Activated naive CD4-positive, alpha-beta T cell treated with anti-CD3 and anti-CD28 coated beads for 36 hours (primary cell): ENCODE data around the gene GPR107. TPM values are rescaled to one million over a fixed set of nuclear protein-coding genes. Genes with fewer than 3 reads are reported as not detected.

ENCODE experiments used
- CTCF ChIA-PET: fragments of 350-600 bp; sonication (Branson Sonifier 250); formaldehyde crosslinking; loops from one replicate; lab custom pipeline; 2021; ENCODE audit warnings: antibody characterized with exemption; lab: Charles Lee
- DNase-seq: peaks from one replicate; pipeline ENCODE4 v3.0.0-alpha.2; 2020
- H3K27ac Mint-ChIP-seq: one replicate; pipeline ENCODE4 v1.8.0; 2021; ENCODE audit warnings: mild to moderate bottlenecking, mixed read lengths
- H3K27me3 Mint-ChIP-seq: one replicate; pipeline ENCODE4 v1.8.0; 2021; ENCODE audit warnings: low read depth, mixed read lengths
- H3K36me3 Mint-ChIP-seq: one replicate; pipeline ENCODE4 v1.8.0; 2021; ENCODE audit warnings: low read depth, mixed read lengths
- H3K4me1 Mint-ChIP-seq: one replicate; pipeline ENCODE4 v1.8.0; 2021; ENCODE audit warnings: low read depth, mixed read lengths
- H3K4me3 Mint-ChIP-seq: one replicate; pipeline ENCODE4 v1.8.0; 2021; ENCODE audit warnings: mild to moderate bottlenecking, moderate library complexity, mixed read lengths
- H3K9me3 Mint-ChIP-seq: one replicate; pipeline ENCODE4 v1.8.0; 2021; ENCODE audit warnings: mixed read lengths
- intact Hi-C: fragments of 100-400 bp; cut with micrococcal nuclease; formaldehyde crosslinking; loops from one replicate; pipeline ENCODE4 v1.15.1; 2023
- total RNA-seq, 2 experiments: library from RNA; stranded (reverse); gene quantifications; one replicate each; pipeline ENCODE4 v1.2.3, GENCODE V29; 2021

The GPR107 gene
- total RNA-seq, 2 experiments from 2014 or later, result 19.0 to 20.0 TPM

GRCh38 chr9:130143279-130143893, 89.7 kb downstream of the GPR107 start:
- Mint-ChIP-seq H3K36me3 (no peaks in the 10 kb centered on the region), H3K9me3 (no peaks in the 10 kb centered on the region), H3K27ac (no peak overlapping the region), H3K4me1 (peaks cover 43% of the 10 kb centered on the region), H3K27me3 (peaks cover 24% of the 10 kb centered on the region), H3K4me3 (no peak overlapping the region)
- intact Hi-C loops, result no loop called here
- DNase-seq, result no peak
- CTCF ChIA-PET, result interaction anchor here (1.3 kb wide), 1 partner anchor 36 kb away, joined by 3 read pairs; no protein-coding TSS in a partner anchor

DNA sequence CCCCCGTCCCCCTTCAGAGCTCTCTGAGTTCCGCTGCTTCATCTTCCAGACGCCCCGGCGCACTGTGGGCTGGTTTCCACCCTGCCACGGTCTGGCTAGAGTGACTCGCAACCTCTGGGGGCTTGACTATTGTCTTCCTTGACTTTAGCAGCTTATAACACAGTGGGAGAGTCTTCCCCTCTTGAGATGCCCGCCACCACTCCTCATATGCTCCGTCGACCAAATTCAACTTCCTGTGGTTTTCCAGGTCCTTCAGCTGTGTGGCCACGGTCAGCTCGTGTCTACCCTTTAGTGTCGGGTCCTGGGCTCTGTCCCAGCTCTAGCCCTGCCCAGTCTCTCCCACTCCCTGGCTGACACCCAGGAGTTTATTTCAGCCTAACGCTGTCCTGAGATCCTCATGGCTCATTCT, 90.3 kb downstream of the GPR107 start:
- CTCF ChIA-PET, result interaction anchor here (0.6 to 1.3 kb wide), 2 partner anchors 36 to 313 kb away, joined by 3 read pairs; no protein-coding TSS in a partner anchor
- Mint-ChIP-seq H3K36me3 (no peaks in the 10 kb centered on the region), H3K4me3 (no peak overlapping the region), H3K4me1 (peaks cover 37% of the 10 kb centered on the region), H3K27me3 (peaks cover 24% of the 10 kb centered on the region), H3K27ac (no peak overlapping the region), H3K9me3 (no peaks in the 10 kb centered on the region)
- intact Hi-C loops, result no loop called here
- no peak for DNase-seq

DNA sequence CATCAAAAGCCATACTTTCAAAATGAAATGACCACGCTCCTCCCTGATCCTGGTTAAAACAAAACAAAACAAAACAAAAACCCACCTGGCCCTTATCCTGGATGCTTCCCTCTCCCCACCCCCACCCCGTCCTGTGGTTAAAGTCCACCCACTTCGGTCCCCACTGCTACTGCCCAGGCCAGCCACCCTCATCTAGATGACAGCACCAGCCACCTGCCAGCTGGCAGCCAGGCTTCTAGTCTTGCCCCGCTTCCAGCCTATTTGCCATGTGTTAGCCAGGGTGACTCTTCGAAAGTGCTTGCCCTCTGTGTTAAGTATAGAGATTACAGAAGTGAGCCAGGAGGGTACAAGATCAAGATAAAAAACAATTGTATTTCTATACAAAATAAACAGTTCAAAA, 91.0 kb downstream of the GPR107 start:
- Mint-ChIP-seq H3K36me3 (no peaks in the 10 kb centered on the region), H3K9me3 (no peaks in the 10 kb centered on the region), H3K27ac (no peak overlapping the region), H3K27me3 (peaks cover 24% of the 10 kb centered on the region), H3K4me3 (no peak overlapping the region), H3K4me1 (peaks cover 30% of the 10 kb centered on the region)
- DNase-seq, result no peak
- CTCF ChIA-PET, result no interaction called here
- intact Hi-C loops, result no loop called here

DNA sequence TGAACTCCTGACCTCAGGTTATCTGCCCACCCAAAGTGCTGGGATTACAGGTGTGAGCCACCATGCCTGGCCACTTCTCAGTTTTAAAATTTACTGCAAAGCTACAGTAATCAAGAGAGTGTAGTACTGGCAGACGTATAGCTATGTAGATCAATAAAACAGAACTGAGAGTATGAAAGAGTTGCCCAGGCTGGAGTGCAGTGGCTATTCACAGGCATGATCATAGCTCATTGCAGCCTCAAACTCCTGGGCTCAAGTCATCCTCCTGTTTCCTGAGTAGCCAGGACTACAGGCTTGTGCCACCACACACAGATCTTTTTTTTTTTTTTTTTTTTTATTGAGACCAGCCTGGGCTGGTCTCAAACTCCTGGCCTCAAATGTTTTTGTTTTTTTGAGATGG, 92.0 kb downstream of the GPR107 start:
- Mint-ChIP-seq H3K9me3 (no peaks in the 10 kb centered on the region), H3K27me3 (peaks cover 24% of the 10 kb centered on the region), H3K36me3 (no peaks in the 10 kb centered on the region), H3K27ac (no peak overlapping the region), H3K4me3 (no peak overlapping the region), H3K4me1 (peaks cover 21% of the 10 kb centered on the region)
- CTCF ChIA-PET, result interaction anchor here (0.6 kb wide), 1 partner anchor 385 kb away, joined by 3 read pairs; no protein-coding TSS in a partner anchor
- DNase-seq, result no peak
- intact Hi-C loops, result no loop called here

DNA sequence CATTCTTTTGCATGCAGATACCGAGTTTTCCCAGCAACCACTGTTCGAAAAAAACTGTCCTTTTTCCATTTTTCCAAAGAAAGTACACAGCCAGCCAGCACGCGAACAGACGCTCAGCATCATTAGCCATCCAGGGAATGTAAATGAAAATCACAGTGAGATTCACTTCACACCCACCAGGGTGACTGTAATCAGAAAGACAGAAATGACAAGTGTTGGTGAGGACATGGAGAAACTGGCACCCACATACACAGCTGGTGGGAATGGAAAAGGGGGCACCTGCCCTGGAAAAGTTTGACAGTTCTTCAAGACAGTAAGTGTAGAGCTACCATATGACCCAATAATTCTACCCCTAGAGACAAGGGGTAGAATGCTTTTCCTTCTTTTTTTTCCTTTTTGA, 93.5 kb downstream of the GPR107 start:
- Mint-ChIP-seq H3K9me3 (no peaks in the 10 kb centered on the region), H3K27ac (no peak overlapping the region), H3K27me3 (peaks cover 24% of the 10 kb centered on the region), H3K4me3 (no peak overlapping the region), H3K36me3 (no peaks in the 10 kb centered on the region), H3K4me1 (peaks cover 12% of the 10 kb centered on the region)
- intact Hi-C loops, result no loop called here
- CTCF ChIA-PET, result no interaction called here
- no peak for DNase-seq

GRCh38 chr9:130147910-130148309, 94.2 kb downstream of the GPR107 start:
- CTCF ChIA-PET, result no interaction called here
- Mint-ChIP-seq H3K36me3 (no peaks in the 10 kb centered on the region), H3K4me1 (peaks cover 12% of the 10 kb centered on the region), H3K27ac (no peak overlapping the region), H3K4me3 (no peak overlapping the region), H3K9me3 (no peaks in the 10 kb centered on the region), H3K27me3 (peaks cover 24% of the 10 kb centered on the region)
- intact Hi-C loops, result no loop called here
- DNase-seq, result no peak

DNA sequence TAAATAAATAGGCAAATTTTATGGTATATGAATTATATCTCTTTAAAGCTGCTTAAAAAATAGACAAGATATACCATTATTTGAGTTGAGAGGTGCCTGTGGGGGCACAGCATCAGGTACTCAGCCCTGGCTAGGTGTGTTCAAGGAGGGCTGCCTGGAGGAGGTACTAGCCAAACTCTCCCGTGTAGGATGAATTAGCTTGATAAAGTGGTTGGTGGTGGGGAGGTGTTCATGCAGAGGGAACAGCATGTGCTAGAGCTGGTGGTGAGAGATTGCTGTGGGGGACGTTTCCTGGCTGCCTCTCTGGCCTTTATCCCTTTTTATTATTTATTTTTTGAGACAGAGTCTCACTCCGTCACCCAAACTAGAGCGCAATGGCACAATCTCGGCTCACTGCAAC, 95.3 kb downstream of the GPR107 start:
- Mint-ChIP-seq H3K4me3 (no peak overlapping the region), H3K9me3 (no peaks in the 10 kb centered on the region), H3K4me1 (peaks cover 6% of the 10 kb centered on the region), H3K27me3 (peaks cover 18% of the 10 kb centered on the region), H3K27ac (no peak overlapping the region), H3K36me3 (no peaks in the 10 kb centered on the region)
- DNase-seq, result no peak
- CTCF ChIA-PET, result interaction anchor here (0.6 kb wide), 1 partner anchor 1033 kb away, joined by 4 read pairs; no protein-coding TSS in a partner anchor
- intact Hi-C loops, result no loop called here

DNA sequence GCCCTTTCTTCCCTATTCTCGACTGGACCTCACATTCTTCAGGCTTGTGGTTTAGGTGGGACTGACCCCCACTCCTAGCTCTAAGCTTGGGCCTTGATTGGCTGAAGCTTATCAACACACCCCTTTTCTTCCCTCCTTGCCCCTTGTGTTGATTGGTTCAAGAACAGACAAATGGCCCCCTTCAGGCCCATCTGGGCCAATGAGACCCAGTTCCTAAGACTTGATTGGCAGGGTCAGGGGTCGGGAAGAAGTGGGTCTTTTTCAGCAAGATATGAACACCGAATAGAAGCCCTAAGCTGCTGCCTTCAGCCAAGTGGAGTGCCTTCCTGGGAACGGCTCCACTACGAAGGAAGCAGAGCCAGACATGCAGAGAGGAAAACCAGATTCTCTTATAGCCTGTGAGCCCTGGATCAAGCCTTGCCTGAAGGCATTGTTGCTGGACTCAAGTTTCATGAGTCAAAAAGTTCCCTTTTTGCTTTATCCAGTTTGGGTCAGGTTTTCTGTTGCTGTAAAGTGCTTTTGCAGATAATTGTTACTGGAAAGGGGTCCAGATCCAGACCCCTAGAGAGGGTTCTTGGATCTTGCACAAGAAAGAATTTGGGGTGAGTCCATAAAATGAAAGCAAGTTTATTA, 96.1 kb downstream of the GPR107 start:
- Mint-ChIP-seq H3K27ac (no peak overlapping the region), H3K4me1 (peaks cover under 1% of the 10 kb centered on the region), H3K27me3 (peaks cover 14% of the 10 kb centered on the region), H3K36me3 (no peaks in the 10 kb centered on the region), H3K9me3 (no peaks in the 10 kb centered on the region), H3K4me3 (no peak overlapping the region)
- no peak for DNase-seq
- CTCF ChIA-PET, result no interaction called here
- intact Hi-C loops, result no loop called here

GRCh38 chr9:130150779-130151382, 97.2 kb downstream of the GPR107 start:
- DNase-seq, result no peak
- no peak overlapping the region for H3K27ac Mint-ChIP-seq
- CTCF ChIA-PET, result no interaction called here
- peaks cover 7% of the 10 kb centered on the region for H3K27me3 Mint-ChIP-seq
- no peaks in the 10 kb centered on the region for H3K36me3 Mint-ChIP-seq
- no peak overlapping the region for H3K4me3 Mint-ChIP-seq
- intact Hi-C loops, result no loop called here
- H3K9me3 Mint-ChIP-seq, result no peaks in the 10 kb centered on the region
- H3K4me1 Mint-ChIP-seq, result no peaks in the 10 kb centered on the region

DNA sequence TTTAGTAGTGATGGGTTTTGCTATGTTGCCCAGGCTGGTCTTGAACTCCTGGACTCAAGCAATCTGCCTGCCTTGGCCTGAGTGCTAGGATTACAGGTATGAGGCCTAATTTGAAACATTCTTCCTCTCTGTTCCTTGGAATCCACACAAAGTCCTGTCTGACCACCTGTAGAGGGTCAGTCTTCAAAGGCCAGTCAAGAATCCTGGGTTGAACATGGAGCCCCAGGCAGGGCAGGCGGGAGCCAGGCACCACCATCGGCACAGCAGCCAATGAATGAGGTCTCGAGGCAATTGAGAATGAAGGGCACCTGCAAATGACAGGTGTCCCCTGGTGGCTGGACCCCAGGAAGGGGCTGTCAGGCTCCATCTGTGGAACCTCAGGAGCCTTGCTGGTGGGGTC, 101.1 kb downstream of the GPR107 start:
- Mint-ChIP-seq H3K27me3 (no peaks in the 10 kb centered on the region), H3K4me3 (no peak overlapping the region), H3K4me1 (peaks cover 1% of the 10 kb centered on the region), H3K27ac (no peak overlapping the region), H3K9me3 (no peaks in the 10 kb centered on the region), H3K36me3 (no peaks in the 10 kb centered on the region)
- CTCF ChIA-PET, result no interaction called here
- intact Hi-C loops, result no loop called here
- no peak for DNase-seq

DNA sequence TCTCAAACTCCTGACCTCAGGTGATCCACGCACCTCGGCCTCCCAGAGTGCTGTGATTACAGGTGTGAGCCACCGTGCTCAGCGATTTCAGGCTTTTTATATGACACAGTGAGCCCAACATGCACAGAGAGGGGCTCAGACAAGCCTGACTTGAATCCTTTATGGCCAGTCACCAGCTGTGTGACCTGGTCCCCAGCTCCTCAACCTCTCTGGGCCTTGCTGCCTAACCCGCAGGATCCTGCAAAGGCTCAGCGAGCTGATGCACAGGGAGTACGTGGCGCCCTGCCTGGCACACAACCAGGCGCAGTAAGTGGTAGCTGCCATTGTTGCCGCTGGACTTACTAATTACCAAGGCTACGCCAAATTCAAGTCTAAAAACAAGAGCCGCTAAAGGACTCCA, 101.9 kb downstream of the GPR107 start:
- no peak for DNase-seq
- Mint-ChIP-seq H3K4me1 (peaks cover 8% of the 10 kb centered on the region), H3K27ac (no peak overlapping the region), H3K4me3 (no peak overlapping the region), H3K27me3 (no peaks in the 10 kb centered on the region), H3K9me3 (no peaks in the 10 kb centered on the region), H3K36me3 (no peaks in the 10 kb centered on the region)
- CTCF ChIA-PET, result no interaction called here
- intact Hi-C loops, result no loop called here

GRCh38 chr9:130156672-130157071, 103.0 kb downstream of the GPR107 start:
- CTCF ChIA-PET, result interaction anchor here (0.5 to 1.2 kb wide), 3 partner anchors 31 to 82 kb away, joined by 3 to 4 read pairs (median 4); no protein-coding TSS in a partner anchor
- Mint-ChIP-seq H3K27me3 (no peaks in the 10 kb centered on the region), H3K4me3 (no peak overlapping the region), H3K9me3 (no peaks in the 10 kb centered on the region), H3K36me3 (no peaks in the 10 kb centered on the region), H3K4me1 (peaks cover 9% of the 10 kb centered on the region), H3K27ac (no peak overlapping the region)
- no peak for DNase-seq
- intact Hi-C loops, result no loop called here
